Stimulated activated naive CD8-positive, alpha-beta T cell treated with anti-CD3 and anti-CD28 coated beads, Interleukin-15, amount 100 ng/mL, for 72 hours (primary cell): Measurements from ENCODE around the gene CDK12.

ENCODE experiments used
- ATAC-seq: fragments of 150-1000 bp; cut with Tn5 transposase; 2 replicates; pipeline ENCODE4 v1.10.0; 2021; ENCODE audit warnings: mild to moderate bottlenecking, moderate library complexity
- DNase-seq, 2 donors: peaks; one replicate each; pipeline ENCODE4 v3.0.0; 2021 to 2022
- H3K27ac Mint-ChIP-seq, 2 donors: one replicate each; pipeline ENCODE4 v1.8.0; 2022; ENCODE audit warnings: mild to moderate bottlenecking in 2 of 2, mixed read lengths in 2 of 2, moderate library complexity in 2 of 2
- H3K27me3 Mint-ChIP-seq: one replicate; pipeline ENCODE4 v1.8.0; 2022; ENCODE audit warnings: mixed read lengths
- H3K4me1 Mint-ChIP-seq: one replicate; pipeline ENCODE4 v1.8.0; 2022; ENCODE audit warnings: mild to moderate bottlenecking, mixed read lengths
- H3K4me3 Mint-ChIP-seq, 2 donors: one replicate each; pipeline ENCODE4 v1.8.0; 2022; ENCODE audit warnings: mild to moderate bottlenecking in 2 of 2, mixed read lengths in 2 of 2, moderate library complexity in 1 of 2
- H3K9me3 Mint-ChIP-seq, 2 donors: one replicate each; pipeline ENCODE4 v1.8.0; 2022; ENCODE audit warnings: mixed read lengths in 2 of 2

The CDK12 gene

GRCh38 chr17:39555368-39555767 is 94.1 kb downstream of the CDK12 start:
- H3K27ac Mint-ChIP-seq, result no peak overlapping the region
- no peaks in the 10 kb centered on the region for H3K27me3 Mint-ChIP-seq
- ATAC-seq, result no peak
- no peaks in the 10 kb centered on the region for H3K9me3 Mint-ChIP-seq
- H3K4me3 Mint-ChIP-seq, result no peak overlapping the region
- no peaks in the 10 kb centered on the region for H3K4me1 Mint-ChIP-seq
- no peak for DNase-seq

GRCh38 chr17:39556423-39556822 is 95.1 kb downstream of the CDK12 start:
- H3K4me3 Mint-ChIP-seq, result no peak overlapping the region
- no peaks in the 10 kb centered on the region for H3K27me3 Mint-ChIP-seq
- H3K9me3 Mint-ChIP-seq, result no peaks in the 10 kb centered on the region
- H3K4me1 Mint-ChIP-seq, result no peaks in the 10 kb centered on the region
- H3K27ac Mint-ChIP-seq, result no peak overlapping the region
- ATAC-seq (no peak), DNase-seq (no peak)

- no peak overlapping the region for H3K27ac Mint-ChIP-seq
- H3K4me1 Mint-ChIP-seq, result no peaks in the 10 kb centered on the region
- no peak overlapping the region for H3K4me3 Mint-ChIP-seq
- ATAC-seq (no peak), DNase-seq (no peak)
- H3K9me3 Mint-ChIP-seq, result no peaks in the 10 kb centered on the region
- H3K27me3 Mint-ChIP-seq, result no peaks in the 10 kb centered on the region
Observed at GRCh38 chr17:39562395-39562794, 101.1 kb downstream of the CDK12 start.

- Mint-ChIP-seq H3K27me3 (no peaks in the 10 kb centered on the region), H3K27ac (no peak overlapping the region), H3K9me3 (no peaks in the 10 kb centered on the region), H3K4me1 (no peaks in the 10 kb centered on the region), H3K4me3 (no peak overlapping the region)
- DNase-seq, result no peak
- no peak for ATAC-seq
Observed at GRCh38 chr17:39562976-39563375, 101.7 kb downstream of the CDK12 start.

- no peak for DNase-seq
- no peak overlapping the region for H3K4me3 Mint-ChIP-seq
- no peak overlapping the region for H3K27ac Mint-ChIP-seq
- ATAC-seq, result no peak
- H3K4me1 Mint-ChIP-seq, result no peaks in the 10 kb centered on the region
- H3K9me3 Mint-ChIP-seq, result no peaks in the 10 kb centered on the region
- H3K27me3 Mint-ChIP-seq, result no peaks in the 10 kb centered on the region
Observed at GRCh38 chr17:39563476-39563875, 102.2 kb downstream of the CDK12 start.

- DNase-seq, result no peak
- Mint-ChIP-seq H3K9me3 (no peaks in the 10 kb centered on the region), H3K27ac (peak overlapping the region in 1 of 2 donors; percentile 10), H3K4me3 (no peak overlapping the region), H3K4me1 (no peaks in the 10 kb centered on the region), H3K27me3 (no peaks in the 10 kb centered on the region)
- no peak for ATAC-seq
Observed at GRCh38 chr17:39564211-39564848, 103.0 kb downstream of the CDK12 start.

- Mint-ChIP-seq H3K4me1 (no peaks in the 10 kb centered on the region), H3K4me3 (no peak overlapping the region), H3K9me3 (peaks cover 4 to 5% of the 10 kb centered on the region in 2 donors), H3K27ac (no peak overlapping the region), H3K27me3 (no peaks in the 10 kb centered on the region)
- DNase-seq (no peak), ATAC-seq (no peak)
Observed at GRCh38 chr17:39566094-39566850, 105.0 kb downstream of the CDK12 start.

- Mint-ChIP-seq H3K4me3 (no peak overlapping the region), H3K9me3 (peaks cover 9 to 11% of the 10 kb centered on the region in 2 donors), H3K27ac (no peak overlapping the region), H3K4me1 (peaks cover under 1% of the 10 kb centered on the region), H3K27me3 (peaks cover 11% of the 10 kb centered on the region)
- ATAC-seq, result no peak
- DNase-seq, result no peak
Observed at GRCh38 chr17:39568702-39569101, 107.4 kb downstream of the CDK12 start.

GRCh38 chr17:39569126-39569525 is 107.8 kb downstream of the CDK12 start:
- peaks cover 9 to 11% of the 10 kb centered on the region in 2 donors for H3K9me3 Mint-ChIP-seq
- H3K27me3 Mint-ChIP-seq, result peaks cover 15% of the 10 kb centered on the region
- ATAC-seq (no peak), DNase-seq (no peak)
- H3K27ac Mint-ChIP-seq, result no peak overlapping the region
- no peak overlapping the region for H3K4me3 Mint-ChIP-seq
- H3K4me1 Mint-ChIP-seq, result peaks cover 4% of the 10 kb centered on the region

GRCh38 chr17:39572121-39572520 is 110.8 kb downstream of the CDK12 start:
- no peak for DNase-seq
- peaks cover 39% of the 10 kb centered on the region for H3K27me3 Mint-ChIP-seq
- no peak overlapping the region for H3K4me3 Mint-ChIP-seq
- peaks cover 11% of the 10 kb centered on the region for H3K4me1 Mint-ChIP-seq
- peaks cover 9 to 11% of the 10 kb centered on the region in 2 donors for H3K9me3 Mint-ChIP-seq
- no peak for ATAC-seq
- H3K27ac Mint-ChIP-seq, result no peak overlapping the region

- peaks cover 11% of the 10 kb centered on the region for H3K4me1 Mint-ChIP-seq
- ATAC-seq, result peak; percentile 84
- H3K9me3 Mint-ChIP-seq, result peaks cover 9 to 11% of the 10 kb centered on the region in 2 donors
- H3K27ac Mint-ChIP-seq, result peak overlapping the region in 1 of 2 donors; percentile 79
- DNase-seq, result peak; percentile 32 to 37
- H3K4me3 Mint-ChIP-seq, result peak overlapping the region; percentile 83 to 84
- H3K27me3 Mint-ChIP-seq, result peaks cover 39% of the 10 kb centered on the region
Observed at GRCh38 chr17:39573447-39574298, 112.4 kb downstream of the CDK12 start.

- no peak for ATAC-seq
- H3K27me3 Mint-ChIP-seq, result peaks cover 39% of the 10 kb centered on the region
- peaks cover 11% of the 10 kb centered on the region for H3K4me1 Mint-ChIP-seq
- no peak overlapping the region for H3K4me3 Mint-ChIP-seq
- DNase-seq, result no peak
- no peak overlapping the region for H3K27ac Mint-ChIP-seq
- H3K9me3 Mint-ChIP-seq, result peaks cover 6 to 7% of the 10 kb centered on the region in 2 donors
Observed at GRCh38 chr17:39576187-39576586, 114.9 kb downstream of the CDK12 start.

- H3K4me3 Mint-ChIP-seq, result no peak overlapping the region
- no peaks in the 10 kb centered on the region for H3K9me3 Mint-ChIP-seq
- ATAC-seq (no peak), DNase-seq (no peak)
- peaks cover 11% of the 10 kb centered on the region for H3K4me1 Mint-ChIP-seq
- peaks cover 29% of the 10 kb centered on the region for H3K27me3 Mint-ChIP-seq
- no peak overlapping the region for H3K27ac Mint-ChIP-seq
Observed at GRCh38 chr17:39578272-39578671, 117.0 kb downstream of the CDK12 start.

- H3K27ac Mint-ChIP-seq, result no peak overlapping the region
- DNase-seq, result no peak
- peaks cover 21% of the 10 kb centered on the region for H3K27me3 Mint-ChIP-seq
- no peak overlapping the region for H3K4me3 Mint-ChIP-seq
- peaks cover 5% of the 10 kb centered on the region for H3K4me1 Mint-ChIP-seq
- ATAC-seq, result no peak
- no peaks in the 10 kb centered on the region for H3K9me3 Mint-ChIP-seq
Observed at GRCh38 chr17:39579318-39580081, 118.2 kb downstream of the CDK12 start.

GRCh38 chr17:39580082-39580468 is 118.8 kb downstream of the CDK12 start:
- ATAC-seq (no peak), DNase-seq (no peak)
- peaks cover 3% of the 10 kb centered on the region for H3K4me1 Mint-ChIP-seq
- H3K4me3 Mint-ChIP-seq, result no peak overlapping the region
- no peak overlapping the region for H3K27ac Mint-ChIP-seq
- no peaks in the 10 kb centered on the region for H3K9me3 Mint-ChIP-seq
- peaks cover 16% of the 10 kb centered on the region for H3K27me3 Mint-ChIP-seq
